ENCODE data around the gene RMDN3.
A peak's percentile ranks its signal among the peaks of the same experiment; 100 is the strongest.

Gene RMDN3

DNA sequence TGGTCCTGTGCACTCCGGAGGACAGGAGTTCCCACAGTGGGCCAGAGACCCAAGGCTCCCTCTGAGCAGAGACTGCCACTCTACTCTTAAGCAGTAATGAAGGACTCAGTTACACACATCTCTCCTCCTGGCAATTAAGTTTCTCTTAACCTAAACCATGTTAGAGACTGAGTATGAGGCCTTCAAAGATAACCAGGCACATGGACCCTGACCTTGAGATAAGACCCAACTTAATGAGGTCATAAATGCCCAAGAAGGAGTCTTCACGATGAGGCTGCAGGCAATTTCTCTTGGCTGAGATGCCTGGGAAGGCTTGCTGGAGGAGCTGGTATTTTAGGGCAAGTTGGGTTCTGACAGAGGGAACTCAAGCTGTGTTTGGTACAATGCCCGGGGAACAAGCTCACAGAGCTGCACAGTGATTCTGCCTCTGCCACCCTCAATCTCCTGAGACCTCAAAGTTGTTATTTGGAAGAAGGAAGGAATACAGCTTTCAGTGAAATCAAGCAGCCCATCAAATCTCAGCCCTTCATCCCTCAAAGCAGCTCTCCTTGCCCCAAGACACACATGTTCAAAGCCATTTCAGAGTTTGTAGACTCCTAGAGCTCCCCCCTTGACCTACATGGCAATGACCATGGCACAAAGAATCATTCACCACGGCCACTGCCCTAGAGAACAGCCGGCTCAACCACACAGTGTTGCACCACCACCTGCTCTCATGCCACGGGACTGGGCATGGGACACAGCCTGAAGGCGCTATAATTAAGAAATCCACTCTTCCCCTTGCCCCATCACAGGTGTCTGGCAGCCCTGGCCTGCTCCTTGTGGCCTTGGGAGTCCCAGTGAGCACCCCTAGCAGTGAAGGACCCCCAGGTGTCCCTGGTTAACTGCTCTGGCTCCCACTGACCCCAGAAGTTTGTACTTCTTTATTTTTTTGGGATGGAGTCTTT, 7.1 kb downstream of the RMDN3 start:
- DNase-seq (ENCODE audit: low spot score), result no peak

DNA sequence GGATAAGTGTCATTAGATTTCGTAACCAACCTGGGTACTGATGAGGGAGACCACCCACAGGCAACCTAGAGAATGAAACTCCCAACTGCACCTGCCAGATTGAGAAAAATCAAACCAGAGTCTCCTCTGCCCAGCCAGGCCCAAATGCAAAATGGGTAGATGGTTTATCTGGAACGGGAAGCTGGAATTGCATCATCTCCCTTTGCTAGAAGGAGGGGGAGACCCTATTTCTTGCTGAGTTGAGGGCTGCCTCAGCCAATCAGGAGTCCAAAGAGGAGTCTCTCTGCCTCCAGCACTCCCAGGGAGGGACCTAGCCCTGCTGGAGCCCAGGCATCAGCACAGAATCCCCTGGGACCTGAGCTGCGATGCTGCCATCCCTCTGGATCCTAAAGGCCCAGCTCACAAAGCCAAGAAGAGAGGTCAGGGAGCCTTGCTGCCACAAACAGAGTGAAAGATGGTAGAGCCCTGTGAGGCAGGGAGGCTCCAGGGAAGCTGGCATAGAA, 8.1 kb downstream of the RMDN3 start:
- no peak for DNase-seq (ENCODE audit: low spot score)

- no peak for DNase-seq (ENCODE audit: low spot score)
Measured at GRCh38 chr15:40744815-40745152, 10.3 kb downstream of the RMDN3 start.

- DNase-seq (ENCODE audit: low spot score), result no peak
Measured at GRCh38 chr15:40743921-40744814, 10.9 kb downstream of the RMDN3 start.

DNA sequence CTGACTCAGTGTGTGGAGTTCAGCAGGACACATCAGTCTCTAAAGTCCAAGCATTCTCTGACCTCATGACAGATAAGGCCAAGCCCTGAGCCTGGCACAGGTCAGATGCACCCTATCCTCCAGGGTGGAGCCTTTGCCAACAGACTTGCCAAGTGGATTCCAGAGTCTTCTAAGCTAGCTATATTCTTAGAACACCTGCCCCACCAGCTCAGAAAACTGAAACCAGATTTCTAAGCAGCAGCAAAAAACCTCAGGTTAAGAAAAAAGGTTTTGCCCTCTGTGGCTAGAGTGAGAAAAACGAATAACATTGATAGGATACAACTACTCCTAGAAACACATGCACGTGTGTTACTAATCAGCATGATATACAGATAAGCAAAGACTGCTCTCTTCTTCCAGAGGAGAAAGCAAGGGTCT, 11.6 kb downstream of the RMDN3 start:
- DNase-seq (ENCODE audit: low spot score), result no peak

GRCh38 chr15:40739854-40740253, 15.2 kb downstream of the RMDN3 start:
- DNase-seq (ENCODE audit: low spot score), result no peak

- DNase-seq (ENCODE audit: low spot score), result no peak
Measured at GRCh38 chr15:40739047-40739446, 16.0 kb downstream of the RMDN3 start.

GRCh38 chr15:40737048-40737447, 18.0 kb downstream of the RMDN3 start:
- DNase-seq (ENCODE audit: low spot score), result no peak

- DNase-seq (ENCODE audit: low spot score), result no peak
Measured at GRCh38 chr15:40736575-40736974, 18.5 kb downstream of the RMDN3 start.

DNA sequence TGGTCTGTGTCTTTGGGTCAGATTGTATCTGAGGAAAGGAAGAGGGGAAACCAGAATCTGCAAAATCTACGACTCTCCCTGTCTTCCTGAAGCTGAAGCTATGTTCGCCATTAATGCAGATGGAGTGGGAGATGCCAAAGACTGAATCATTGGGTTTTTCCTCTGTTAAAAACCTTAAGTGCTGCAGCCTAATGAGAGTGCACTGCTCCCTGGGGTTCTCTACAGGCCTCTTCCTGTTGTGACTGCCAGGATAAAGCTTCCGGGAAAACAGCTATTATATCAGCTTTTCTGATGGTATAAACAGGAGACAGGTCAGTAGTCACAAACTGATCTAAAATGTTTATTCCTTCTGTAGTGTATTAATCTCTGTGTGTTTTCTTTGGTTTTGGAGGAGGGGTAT, 24.0 kb downstream of the RMDN3 start:
- DNase-seq (ENCODE audit: low spot score), result no peak

- no peak for DNase-seq (ENCODE audit: low spot score)
Measured at GRCh38 chr15:40723919-40724318, 31.1 kb downstream of the RMDN3 start.

- DNase-seq (ENCODE audit: low spot score), result no peak
Measured at GRCh38 chr15:40722934-40723333, 32.1 kb downstream of the RMDN3 start.

DNA sequence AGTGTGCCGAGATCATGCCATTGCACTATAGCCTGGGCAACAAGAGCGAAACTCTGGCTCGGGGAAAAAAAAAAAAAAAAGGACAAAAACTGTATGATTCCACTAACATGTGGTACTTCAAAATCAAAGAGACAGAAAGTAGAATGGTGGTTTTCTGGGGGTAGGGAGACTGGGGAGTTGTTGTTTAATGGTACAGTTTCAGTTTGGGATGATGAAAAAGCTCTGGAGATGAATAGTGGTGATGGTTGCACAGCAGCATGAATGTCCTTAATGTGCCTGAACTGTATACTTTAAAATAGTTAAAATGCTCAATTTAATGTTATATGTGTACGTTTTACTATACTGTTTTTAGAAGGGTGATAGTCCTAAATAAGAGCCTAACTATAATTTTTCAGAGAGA, 32.7 kb downstream of the RMDN3 start:
- no peak for DNase-seq (ENCODE audit: low spot score)

DNA sequence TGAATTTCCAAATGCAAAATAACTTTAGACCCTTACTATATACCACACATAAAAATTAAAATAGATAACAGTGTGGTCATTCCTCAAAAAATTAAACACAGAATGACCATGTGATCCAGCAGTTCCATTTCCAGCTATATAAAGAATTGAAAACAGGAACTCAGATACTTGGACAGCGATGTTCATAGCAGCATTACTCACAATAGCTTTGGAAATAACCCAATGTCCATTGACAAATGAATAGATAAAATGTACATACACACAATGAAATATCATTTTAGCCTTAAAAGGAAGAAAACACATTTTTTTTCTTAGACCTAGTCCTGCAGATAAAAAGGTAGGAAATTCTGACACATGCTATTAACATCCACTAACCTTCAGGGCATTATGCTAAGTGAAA, 33.4 kb downstream of the RMDN3 start:
- DNase-seq (ENCODE audit: low spot score), result no peak

GRCh38 chr15:40716165-40716564, 38.9 kb downstream of the RMDN3 start:
- DNase-seq (ENCODE audit: low spot score), result no peak

DNA sequence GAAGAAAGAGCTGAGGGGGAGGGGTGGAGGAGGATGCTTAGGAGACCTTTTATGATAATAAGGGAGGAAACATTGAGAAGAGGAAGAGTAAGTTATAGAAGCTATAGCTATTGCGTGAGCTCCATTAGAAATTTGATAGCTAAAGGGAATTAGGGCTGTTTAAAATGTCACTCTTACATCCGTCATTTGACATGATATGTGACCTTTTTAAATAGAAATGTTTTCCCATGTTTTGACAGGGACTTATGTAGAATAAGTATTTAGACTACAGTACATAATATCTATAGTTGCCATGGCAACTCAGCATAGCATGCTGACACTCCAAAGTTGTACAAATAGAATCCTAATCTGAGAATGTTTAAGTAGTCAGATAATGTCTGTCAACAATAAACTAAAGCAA, 40.9 kb downstream of the RMDN3 start:
- DNase-seq (ENCODE audit: low spot score), result no peak

GRCh38 chr15:40706121-40706520, 48.9 kb downstream of the RMDN3 start:
- DNase-seq (ENCODE audit: low spot score), result no peak

- DNase-seq (ENCODE audit: low spot score), result no peak
Measured at GRCh38 chr15:40702077-40702476, 53.0 kb downstream of the RMDN3 start.

- DNase-seq (ENCODE audit: low spot score), result no peak
Measured at GRCh38 chr15:40697916-40698315, 57.1 kb downstream of the RMDN3 start.

DNA sequence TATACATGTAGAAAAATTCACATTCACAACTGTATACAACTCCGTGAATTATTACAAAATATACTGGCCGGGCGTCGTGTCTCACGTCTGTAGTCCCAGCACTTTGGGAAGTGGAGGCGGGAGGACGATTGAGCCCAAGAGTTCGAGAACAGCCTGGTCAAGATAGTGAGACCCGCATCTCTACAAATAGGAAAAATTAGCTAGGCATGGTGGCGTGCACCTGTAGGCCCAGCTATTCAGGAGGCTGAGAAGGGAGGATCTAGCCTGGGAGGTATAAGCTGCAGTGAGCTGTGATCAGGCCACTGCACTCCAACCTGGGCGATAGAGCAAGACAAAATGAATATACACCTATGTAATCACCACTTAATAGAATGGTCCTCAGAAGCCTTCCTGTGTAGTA, 58.8 kb downstream of the RMDN3 start:
- DNase-seq (ENCODE audit: low spot score), result no peak

DNA sequence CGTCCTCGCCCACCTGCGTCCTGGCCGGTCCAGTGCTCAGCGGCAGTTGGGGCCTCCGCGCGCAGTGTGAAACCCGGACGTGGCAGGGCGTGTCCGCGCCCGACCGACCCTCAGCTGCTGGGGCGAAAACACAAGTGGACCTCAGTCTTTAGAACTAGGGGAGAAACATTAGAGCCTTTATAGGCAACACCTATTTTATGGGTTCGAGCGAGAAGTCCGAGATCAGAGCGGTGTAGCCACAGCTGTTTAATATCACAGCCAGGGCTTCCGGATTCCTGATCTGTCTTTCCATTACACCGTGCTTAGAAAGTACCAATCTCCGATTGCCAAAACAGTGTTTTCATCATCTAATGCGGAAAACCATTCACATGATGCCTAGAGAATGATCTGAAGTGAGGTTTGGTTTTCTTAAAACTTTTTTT, 59.6 kb downstream of the RMDN3 start:
- no peak for DNase-seq (ENCODE audit: low spot score)

DNA sequence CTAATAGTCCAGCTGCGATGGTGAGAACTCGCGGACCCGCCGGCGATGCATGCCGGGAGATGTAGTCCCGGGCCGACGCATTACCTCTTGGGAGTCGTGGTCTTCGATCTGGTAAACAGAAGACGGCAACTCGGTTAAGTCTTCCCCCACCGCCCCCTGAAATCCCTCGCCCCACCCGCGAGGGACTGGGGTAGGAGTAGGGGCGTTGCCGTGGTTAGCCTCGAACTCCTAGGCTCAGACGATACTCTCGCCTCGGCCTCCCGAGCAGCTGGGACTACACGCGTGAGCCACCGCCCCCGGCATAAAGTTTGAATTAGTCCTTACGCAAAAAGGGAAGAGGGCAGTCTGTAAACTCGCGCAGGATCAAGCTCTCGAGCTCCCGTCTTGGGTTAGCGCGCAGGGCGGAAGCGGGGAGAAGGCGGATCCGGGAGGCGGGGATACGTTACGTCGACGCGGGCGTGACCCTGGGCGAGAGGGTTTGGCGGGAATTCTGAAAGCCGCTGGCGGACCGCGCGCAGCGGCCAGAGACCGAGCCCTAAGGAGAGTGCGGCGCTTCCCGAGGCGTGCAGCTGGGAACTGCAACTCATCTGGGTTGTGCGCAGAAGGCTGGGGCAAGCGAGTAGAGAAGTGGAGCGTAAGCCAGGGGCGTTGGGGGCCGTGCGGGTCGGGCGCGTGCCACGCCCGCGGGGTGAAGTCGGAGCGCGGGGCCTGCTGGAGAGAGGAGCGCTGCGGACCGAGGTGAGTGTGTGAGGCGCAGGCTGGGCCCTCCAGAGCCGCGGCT, 60.2 kb downstream of the RMDN3 start, which contains the start of gene RAD51:
Gene RAD51 (plus strand): TSS at position 487 of the 781 bp plus-strand sequence. CDS start 3,585 bp downstream, outside the sequence.
- peak; percentile 97 for DNase-seq (ENCODE audit: low spot score)
